ENCODE results near the gene DDR1.

The DDR1 gene

GRCh38 chr6:30885999-30886896, 1.9 kb downstream of the DDR1 start:
- peak; percentile 64 for DNase-seq (ENCODE audit: low read depth)
- TF ChIP-seq, protein P1, sequence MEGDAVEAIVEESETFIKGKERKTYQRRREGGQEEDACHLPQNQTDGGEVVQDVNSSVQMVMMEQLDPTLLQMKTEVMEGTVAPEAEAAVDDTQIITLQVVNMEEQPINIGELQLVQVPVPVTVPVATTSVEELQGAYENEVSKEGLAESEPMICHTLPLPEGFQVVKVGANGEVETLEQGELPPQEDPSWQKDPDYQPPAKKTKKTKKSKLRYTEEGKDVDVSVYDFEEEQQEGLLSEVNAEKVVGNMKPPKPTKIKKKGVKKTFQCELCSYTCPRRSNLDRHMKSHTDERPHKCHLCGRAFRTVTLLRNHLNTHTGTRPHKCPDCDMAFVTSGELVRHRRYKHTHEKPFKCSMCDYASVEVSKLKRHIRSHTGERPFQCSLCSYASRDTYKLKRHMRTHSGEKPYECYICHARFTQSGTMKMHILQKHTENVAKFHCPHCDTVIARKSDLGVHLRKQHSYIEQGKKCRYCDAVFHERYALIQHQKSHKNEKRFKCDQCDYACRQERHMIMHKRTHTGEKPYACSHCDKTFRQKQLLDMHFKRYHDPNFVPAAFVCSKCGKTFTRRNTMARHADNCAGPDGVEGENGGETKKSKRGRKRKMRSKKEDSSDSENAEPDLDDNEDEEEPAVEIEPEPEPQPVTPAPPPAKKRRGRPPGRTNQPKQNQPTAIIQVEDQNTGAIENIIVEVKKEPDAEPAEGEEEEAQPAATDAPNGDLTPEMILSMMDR (conservative IDR thresholded peaks at IDR 0.05; ENCODE audit: control insufficient read depth, insufficient read depth, low read depth, low read length) = no peak
- peak overlapping the region; percentile 47 for H3K4me3 ChIP-seq (ENCODE audit: control insufficient read depth, low read depth, low read length)

GRCh38 chr6:30886897-30887255, 2.6 kb downstream of the DDR1 start:
- DNase-seq (ENCODE audit: low read depth) = no peak
- H3K4me3 ChIP-seq (ENCODE audit: control insufficient read depth, low read depth, low read length) = no peak overlapping the region
- TF ChIP-seq, protein P1 (conservative IDR thresholded peaks at IDR 0.05; ENCODE audit: control insufficient read depth, insufficient read depth, low read depth, low read length) = no peak

- DNase-seq (ENCODE audit: low read depth) = peak; percentile 65
- TF ChIP-seq, protein P1 (conservative IDR thresholded peaks at IDR 0.05; ENCODE audit: control insufficient read depth, insufficient read depth, low read depth, low read length) = no peak
- no peak overlapping the region for H3K4me3 ChIP-seq (ENCODE audit: control insufficient read depth, low read depth, low read length)
These were observed 3.8 kb downstream of the DDR1 start for GRCh38 chr6:30887901-30888815.

DNA sequence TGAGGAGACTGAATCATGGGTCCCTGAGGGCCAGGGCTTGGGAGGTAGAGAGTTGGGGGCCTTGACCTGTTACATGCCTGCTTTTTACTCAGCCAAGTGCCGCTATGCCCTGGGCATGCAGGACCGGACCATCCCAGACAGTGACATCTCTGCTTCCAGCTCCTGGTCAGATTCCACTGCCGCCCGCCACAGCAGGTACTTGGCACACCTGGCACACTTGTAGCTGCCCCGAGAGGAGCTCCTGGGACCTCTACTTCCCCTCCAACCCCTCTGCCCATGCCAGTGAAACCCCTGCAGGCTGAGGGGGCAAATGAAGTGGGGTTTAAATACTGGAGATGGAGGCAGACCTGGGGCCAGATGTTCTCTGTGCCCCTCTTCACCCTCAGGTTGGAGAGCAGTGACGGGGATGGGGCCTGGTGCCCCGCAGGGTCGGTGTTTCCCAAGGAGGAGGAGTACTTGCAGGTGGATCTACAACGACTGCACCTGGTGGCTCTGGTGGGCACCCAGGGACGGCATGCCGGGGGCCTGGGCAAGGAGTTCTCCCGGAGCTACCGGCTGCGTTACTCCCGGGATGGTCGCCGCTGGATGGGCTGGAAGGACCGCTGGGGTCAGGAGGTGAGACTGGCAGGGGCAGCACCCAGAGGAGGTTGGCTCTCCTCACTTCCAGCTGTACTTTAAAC, 4.6 kb downstream of the DDR1 start:
- DNase-seq (ENCODE audit: low read depth) = no peak
- TF ChIP-seq, protein P1 (conservative IDR thresholded peaks at IDR 0.05; ENCODE audit: control insufficient read depth, insufficient read depth, low read depth, low read length) = no peak
- H3K4me3 ChIP-seq (ENCODE audit: control insufficient read depth, low read depth, low read length) = no peak overlapping the region

- TF ChIP-seq, protein P1 (conservative IDR thresholded peaks at IDR 0.05; ENCODE audit: control insufficient read depth, insufficient read depth, low read depth, low read length) = no peak
- no peak overlapping the region for H3K4me3 ChIP-seq (ENCODE audit: control insufficient read depth, low read depth, low read length)
- DNase-seq (ENCODE audit: low read depth) = no peak
These were observed 5.2 kb downstream of the DDR1 start for GRCh38 chr6:30889496-30889885.

GRCh38 chr6:30889921-30890645, 5.8 kb downstream of the DDR1 start:
- H3K4me3 ChIP-seq (ENCODE audit: control insufficient read depth, low read depth, low read length) = no peak overlapping the region
- TF ChIP-seq, protein P1 (conservative IDR thresholded peaks at IDR 0.05; ENCODE audit: control insufficient read depth, insufficient read depth, low read depth, low read length) = no peak
- DNase-seq (ENCODE audit: low read depth) = no peak
